Prostate gland (tissue), 2 donors: ENCODE measurements around the gene EPHB2.

Source experiments
- CTCF ChIP-seq, 4 experiments: fragments of 200-600 bp in 2 of 4; fragments of 450-650 bp in 2 of 4; sonication (generic) in 2 of 4; IDR thresholded peaks; 1 replicate in 3 of 4; 2 replicates in 1 of 4; pipeline ENCODE4 v1.5.1; 2016 to 2019; ENCODE audit warnings: antibody characterized with exemption in 4 of 4, mild to moderate bottlenecking in 2 of 4, moderate library complexity in 2 of 4
- POLR2A ChIP-seq: fragments of 450-650 bp; IDR thresholded peaks from one replicate; pipeline ENCODE4 v1.6.1; 2016; ENCODE audit warnings: antibody characterized with exemption, mild to moderate bottlenecking
- POLR2AphosphoS5 ChIP-seq: sonication (generic); formaldehyde crosslinking; IDR thresholded peaks from one replicate; pipeline ENCODE4 v1.6.1; 2017; ENCODE audit warnings: antibody characterized with exemption

GRCh38 chr1:22957066-22957465, 246.4 kb downstream of the EPHB2 start:
- no peak for TF ChIP-seq CTCF (IDR thresholded peaks at IDR 0.05)
- no peak for TF ChIP-seq POLR2A
- no peak for TF ChIP-seq POLR2AphosphoS5
